ENCODE data around the gene DYRK1A. TPM values are rescaled to one million over a fixed set of nuclear protein-coding genes. Genes with fewer than 3 reads are reported as not detected.

The DYRK1A gene
- total RNA-seq, 1 donor = 316 TPM

DNA sequence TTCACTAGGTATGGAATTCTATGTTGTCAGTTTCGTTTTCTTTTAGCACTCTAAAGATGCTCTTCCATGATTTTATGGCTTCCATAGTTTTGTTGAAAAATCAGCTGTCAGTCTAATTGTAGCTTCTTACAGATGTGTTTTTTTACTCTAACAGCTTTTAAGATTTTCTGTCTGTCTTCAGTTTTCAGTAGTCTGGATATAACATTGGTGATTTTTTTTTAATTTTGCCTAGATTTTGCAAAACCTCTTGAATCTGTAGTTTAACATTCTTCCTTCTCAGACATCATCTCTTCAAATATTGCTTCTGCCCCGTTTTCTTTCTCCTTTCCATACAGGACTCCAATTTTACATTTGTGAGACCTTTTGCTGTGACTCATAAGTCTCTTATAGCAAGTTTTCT lies 17.9 kb upstream of the DYRK1A start:
- peaks cover 35% of the 10 kb centered on the region for H3K9me3 ChIP-seq (ENCODE audit: low read depth, low read length)
- no peak overlapping the region for H3K4me3 ChIP-seq (ENCODE audit: low read length)
- peaks cover 5% of the 10 kb centered on the region for H3K27me3 ChIP-seq (ENCODE audit: insufficient read depth, low read length)
- H3K4me1 ChIP-seq (ENCODE audit: insufficient read depth, low read length) = no peaks in the 10 kb centered on the region

DNA sequence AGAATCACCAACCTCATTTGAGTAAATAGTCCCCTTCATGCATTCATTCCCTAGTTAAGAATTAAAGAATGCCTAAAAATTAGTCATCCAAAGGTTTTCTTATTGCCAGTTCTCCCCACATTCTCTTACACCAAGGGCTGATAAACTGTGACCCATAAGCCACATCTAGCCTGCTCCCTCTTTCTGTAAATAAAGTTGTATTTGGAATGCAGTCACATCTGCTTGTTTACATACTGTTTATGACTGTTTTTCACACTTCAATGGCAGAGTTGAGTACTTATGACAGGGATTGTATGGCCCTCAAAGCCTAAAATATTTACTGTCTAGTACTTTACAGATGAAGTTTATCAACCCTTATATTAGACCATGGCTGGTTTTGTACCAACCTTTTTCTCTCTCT lies 16.1 kb upstream of the DYRK1A start:
- H3K9me3 ChIP-seq (ENCODE audit: low read depth, low read length) = peaks cover 35% of the 10 kb centered on the region
- H3K4me1 ChIP-seq (ENCODE audit: insufficient read depth, low read length) = no peaks in the 10 kb centered on the region
- H3K27me3 ChIP-seq (ENCODE audit: insufficient read depth, low read length) = peaks cover 5% of the 10 kb centered on the region
- no peak overlapping the region for H3K4me3 ChIP-seq (ENCODE audit: low read length)

DNA sequence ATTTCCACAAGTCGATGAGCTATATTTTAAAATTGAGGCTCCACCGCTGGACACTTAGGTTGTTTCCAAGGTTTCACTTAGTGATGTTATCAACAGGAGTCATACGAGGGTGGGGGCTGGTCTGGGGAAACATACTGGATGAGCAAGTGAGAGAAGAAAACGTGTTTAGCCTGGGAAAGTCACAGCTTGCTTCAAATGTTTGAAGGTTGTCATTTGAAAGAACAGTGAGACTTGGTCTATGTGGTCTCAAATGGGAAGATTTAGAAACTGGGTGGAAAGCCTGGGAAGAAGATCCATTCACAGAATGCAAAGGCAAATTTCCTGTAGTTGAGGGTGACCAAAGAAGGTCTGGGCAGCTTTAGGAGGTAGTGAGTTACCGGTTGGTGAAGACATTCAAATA lies 9.9 kb upstream of the DYRK1A start:
- Histone ChIP-seq H3K4me1 (ENCODE audit: insufficient read depth, low read length) (peaks cover 10% of the 10 kb centered on the region), H3K27me3 (ENCODE audit: insufficient read depth, low read length) (peaks cover 3% of the 10 kb centered on the region), H3K4me3 (ENCODE audit: low read length) (no peak overlapping the region), H3K9me3 (ENCODE audit: low read depth, low read length) (no peaks in the 10 kb centered on the region)

DNA sequence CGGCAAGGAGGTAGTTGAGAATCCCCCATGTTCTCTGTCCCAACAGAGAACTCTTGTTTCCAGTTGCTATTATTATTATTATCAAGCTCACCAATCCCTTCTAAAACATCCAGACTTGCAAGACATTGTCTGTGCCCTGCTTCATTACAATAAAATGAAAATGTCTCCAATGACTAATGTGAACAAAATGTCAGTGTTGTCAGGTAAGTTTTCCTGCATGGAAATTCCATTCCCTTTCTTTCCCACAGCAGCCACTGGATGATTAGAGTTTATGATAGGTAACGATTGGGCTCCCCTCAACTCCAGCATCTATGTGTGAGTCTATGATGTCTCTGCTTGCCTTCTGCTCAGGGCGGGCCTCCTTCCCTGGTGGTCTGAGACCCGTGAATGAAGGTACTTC lies 8.9 kb upstream of the DYRK1A start:
- Histone ChIP-seq H3K4me1 (ENCODE audit: insufficient read depth, low read length) (peaks cover 10% of the 10 kb centered on the region), H3K4me3 (ENCODE audit: low read length) (no peak overlapping the region), H3K27me3 (ENCODE audit: insufficient read depth, low read length) (peaks cover 2% of the 10 kb centered on the region), H3K9me3 (ENCODE audit: low read depth, low read length) (no peaks in the 10 kb centered on the region)

DNA sequence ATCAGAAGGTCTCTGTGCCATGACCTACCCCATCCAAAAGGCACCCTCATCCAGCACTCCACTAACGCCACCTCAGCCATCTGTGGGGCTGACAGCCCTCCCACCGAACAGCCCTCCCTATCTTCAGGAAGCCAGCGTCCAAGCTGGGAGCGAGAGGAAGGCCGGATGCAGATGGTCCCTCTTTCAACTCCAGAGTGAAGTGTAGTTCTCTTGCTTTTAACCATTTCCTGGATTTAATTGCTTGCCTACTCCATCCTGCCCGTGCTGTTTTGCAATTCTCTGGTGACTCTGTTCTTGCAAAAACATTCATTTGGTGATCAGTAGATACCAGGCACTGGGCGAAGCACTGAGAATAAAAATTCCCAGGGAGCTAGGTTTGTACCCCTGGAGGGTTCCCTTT lies 8.2 kb upstream of the DYRK1A start:
- Histone ChIP-seq H3K4me1 (ENCODE audit: insufficient read depth, low read length) (peaks cover 10% of the 10 kb centered on the region), H3K4me3 (ENCODE audit: low read length) (no peak overlapping the region), H3K9me3 (ENCODE audit: low read depth, low read length) (no peaks in the 10 kb centered on the region), H3K27me3 (ENCODE audit: insufficient read depth, low read length) (no peaks in the 10 kb centered on the region)

DNA sequence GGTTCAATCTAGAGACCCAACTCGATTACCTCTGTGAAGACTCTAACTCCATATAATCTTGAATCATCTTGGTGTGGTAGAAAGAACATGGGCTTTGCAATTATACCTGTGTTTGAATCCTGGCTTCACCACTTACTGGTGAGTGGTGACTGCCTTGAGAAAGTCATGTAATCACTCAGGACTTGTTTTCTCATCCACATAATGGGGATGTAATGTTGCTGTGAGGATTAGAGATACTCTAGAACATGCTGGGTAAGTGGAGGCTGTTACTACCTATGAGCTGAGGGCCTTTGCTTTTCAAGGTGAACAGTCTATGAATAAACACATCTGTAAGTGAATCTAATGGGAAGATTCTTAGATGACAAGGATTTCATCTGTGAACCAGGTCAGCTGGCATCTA lies 2.6 kb upstream of the DYRK1A start:
- H3K9me3 ChIP-seq (ENCODE audit: low read depth, low read length) = no peaks in the 10 kb centered on the region
- H3K27me3 ChIP-seq (ENCODE audit: insufficient read depth, low read length) = no peaks in the 10 kb centered on the region
- H3K4me3 ChIP-seq (ENCODE audit: low read length) = no peak overlapping the region
- peaks cover 20% of the 10 kb centered on the region for H3K4me1 ChIP-seq (ENCODE audit: insufficient read depth, low read length)

DNA sequence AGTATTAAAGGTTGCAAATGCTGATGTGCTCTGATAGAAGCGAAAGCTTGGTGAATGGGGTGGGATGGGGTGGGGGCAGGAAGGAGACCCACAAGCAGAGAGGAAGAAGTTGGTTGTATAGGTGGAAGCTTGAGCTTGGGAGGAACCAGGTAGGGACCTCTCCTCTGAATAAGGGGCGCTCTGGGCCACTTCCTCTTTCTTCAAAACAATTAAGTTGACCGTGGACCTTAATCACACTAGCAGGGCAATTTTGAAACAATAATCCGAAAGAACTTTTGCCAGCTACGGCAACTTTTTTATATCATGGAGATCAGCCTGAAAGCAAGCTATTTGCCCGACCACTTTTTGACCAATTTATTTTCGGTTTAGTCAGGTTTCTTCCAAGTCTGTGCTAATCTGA lies 1.9 kb upstream of the DYRK1A start:
- H3K27me3 ChIP-seq (ENCODE audit: insufficient read depth, low read length) = no peaks in the 10 kb centered on the region
- H3K4me3 ChIP-seq (ENCODE audit: low read length) = peak overlapping the region; percentile 57
- H3K4me1 ChIP-seq (ENCODE audit: insufficient read depth, low read length) = peaks cover 26% of the 10 kb centered on the region
- H3K9me3 ChIP-seq (ENCODE audit: low read depth, low read length) = no peaks in the 10 kb centered on the region

DNA sequence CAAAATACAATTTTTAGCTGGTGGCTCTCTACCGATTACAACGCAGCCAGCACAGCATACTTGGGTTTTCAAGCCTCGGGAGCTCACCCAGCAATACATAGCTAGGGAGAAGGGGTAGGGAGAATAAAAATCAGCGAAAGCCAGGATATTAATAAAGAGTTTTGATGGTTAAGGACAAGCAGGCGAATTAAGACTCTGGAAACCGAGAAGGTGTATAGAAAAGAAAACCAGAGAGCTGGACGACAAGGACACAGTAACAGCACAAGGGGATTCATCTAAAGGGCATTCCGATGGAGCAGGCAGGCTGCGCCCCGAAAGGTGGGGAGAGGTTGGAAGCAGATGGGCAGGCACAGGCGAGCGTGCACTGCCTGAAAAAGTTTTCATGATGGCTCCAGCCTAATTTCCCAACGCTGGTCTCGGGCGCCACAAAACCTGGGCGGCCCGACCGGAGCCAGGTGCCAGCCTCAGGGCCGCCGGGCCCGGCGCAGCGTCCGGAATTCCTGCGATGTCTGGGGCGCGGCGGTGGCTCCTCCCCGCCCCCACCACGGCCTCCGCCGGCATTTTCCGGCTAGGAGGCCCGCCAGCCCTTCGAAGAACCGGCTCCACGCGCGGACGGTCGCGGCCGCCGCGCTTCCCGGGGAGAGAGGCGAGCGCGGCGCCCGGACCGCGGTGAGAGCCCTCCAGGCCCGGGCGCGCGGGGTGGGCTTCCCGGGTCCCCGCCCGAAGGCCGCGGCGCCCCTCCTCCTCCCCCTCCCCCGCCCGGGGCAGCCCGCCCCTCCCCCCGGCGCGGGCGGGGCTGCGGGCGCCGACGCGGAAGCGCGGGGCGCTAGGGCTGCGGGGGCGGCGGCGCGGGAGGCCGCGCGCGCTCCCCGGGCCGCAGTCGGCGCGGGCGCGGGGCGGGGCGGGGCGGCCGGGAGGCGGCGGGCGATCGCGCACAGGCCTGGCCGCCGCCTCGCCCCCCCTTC lies 774 bp upstream of the DYRK1A start:
- H3K27me3 ChIP-seq (ENCODE audit: insufficient read depth, low read length) = no peaks in the 10 kb centered on the region
- H3K4me3 ChIP-seq (ENCODE audit: low read length) = peak overlapping the region; percentile 57
- peaks cover 33% of the 10 kb centered on the region for H3K4me1 ChIP-seq (ENCODE audit: insufficient read depth, low read length)
- no peaks in the 10 kb centered on the region for H3K9me3 ChIP-seq (ENCODE audit: low read depth, low read length)

DNA sequence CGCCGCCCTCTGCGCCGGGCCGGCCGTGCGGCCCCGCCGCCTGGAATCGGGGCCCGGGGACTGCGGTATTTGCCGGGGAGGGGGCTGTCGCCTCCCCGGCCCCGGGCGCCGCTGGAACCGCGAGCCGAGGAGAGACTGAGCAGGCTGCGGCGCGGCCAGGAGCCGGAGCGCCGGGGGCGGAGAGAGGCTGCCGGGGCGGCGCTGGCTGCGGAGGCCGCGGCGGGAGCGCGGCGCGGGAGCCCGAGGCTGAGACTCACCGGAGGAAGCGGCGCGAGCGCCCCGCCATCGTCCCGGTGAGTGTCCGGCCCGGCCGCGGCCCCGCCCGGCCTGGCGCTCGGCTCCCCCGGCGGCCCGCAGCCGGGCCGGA lies 746 bp downstream of the DYRK1A start:
- Histone ChIP-seq H3K4me1 (ENCODE audit: insufficient read depth, low read length) (peaks cover 41% of the 10 kb centered on the region), H3K4me3 (ENCODE audit: low read length) (peak overlapping the region; percentile 85), H3K27me3 (ENCODE audit: insufficient read depth, low read length) (no peaks in the 10 kb centered on the region), H3K9me3 (ENCODE audit: low read depth, low read length) (no peaks in the 10 kb centered on the region)

DNA sequence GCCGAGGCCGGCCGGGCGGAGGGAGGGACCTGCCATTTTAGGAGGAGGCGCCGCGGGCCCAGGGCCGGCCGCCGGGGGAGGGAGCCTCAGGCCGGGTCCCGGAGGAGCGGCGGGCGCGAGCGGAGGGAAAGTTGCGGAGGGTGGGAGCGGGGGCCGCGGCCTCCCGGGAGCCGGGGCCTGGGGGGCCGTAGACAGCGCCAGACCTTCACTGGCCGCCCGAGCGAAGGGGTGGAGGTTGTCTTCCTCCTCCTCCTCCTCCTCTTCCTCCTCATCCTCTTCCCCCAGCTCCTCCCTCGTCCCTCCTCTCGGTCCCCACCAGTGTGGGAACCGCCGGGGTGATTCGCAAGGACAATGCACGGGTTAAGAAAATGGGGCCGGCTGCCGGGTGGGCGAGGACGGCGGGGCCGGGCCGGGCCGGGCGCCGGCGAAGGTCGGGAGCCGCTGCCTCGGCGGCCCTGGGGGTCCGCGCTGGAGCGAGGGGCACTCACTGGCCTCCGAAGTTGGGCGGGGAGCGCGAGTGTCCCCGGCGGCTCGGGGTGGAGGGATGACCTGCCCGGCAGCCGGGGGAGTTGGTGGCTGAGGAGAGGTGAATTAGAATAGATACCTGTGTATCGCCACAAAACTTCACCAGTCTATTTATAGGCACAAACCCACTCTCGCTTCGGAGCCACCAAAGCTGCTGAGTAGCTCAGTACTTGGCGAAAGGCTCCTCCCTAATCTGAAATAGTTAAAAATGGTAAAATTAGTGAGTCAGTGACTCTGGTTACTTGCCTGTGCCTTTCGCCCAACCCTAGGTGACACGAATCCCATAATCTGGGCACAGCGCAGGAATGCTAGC lies 1.3 kb downstream of the DYRK1A start:
- Histone ChIP-seq H3K4me3 (ENCODE audit: low read length) (peak overlapping the region; percentile 85), H3K27me3 (ENCODE audit: insufficient read depth, low read length) (no peaks in the 10 kb centered on the region), H3K4me1 (ENCODE audit: insufficient read depth, low read length) (peaks cover 47% of the 10 kb centered on the region), H3K9me3 (ENCODE audit: low read depth, low read length) (no peaks in the 10 kb centered on the region)

DNA sequence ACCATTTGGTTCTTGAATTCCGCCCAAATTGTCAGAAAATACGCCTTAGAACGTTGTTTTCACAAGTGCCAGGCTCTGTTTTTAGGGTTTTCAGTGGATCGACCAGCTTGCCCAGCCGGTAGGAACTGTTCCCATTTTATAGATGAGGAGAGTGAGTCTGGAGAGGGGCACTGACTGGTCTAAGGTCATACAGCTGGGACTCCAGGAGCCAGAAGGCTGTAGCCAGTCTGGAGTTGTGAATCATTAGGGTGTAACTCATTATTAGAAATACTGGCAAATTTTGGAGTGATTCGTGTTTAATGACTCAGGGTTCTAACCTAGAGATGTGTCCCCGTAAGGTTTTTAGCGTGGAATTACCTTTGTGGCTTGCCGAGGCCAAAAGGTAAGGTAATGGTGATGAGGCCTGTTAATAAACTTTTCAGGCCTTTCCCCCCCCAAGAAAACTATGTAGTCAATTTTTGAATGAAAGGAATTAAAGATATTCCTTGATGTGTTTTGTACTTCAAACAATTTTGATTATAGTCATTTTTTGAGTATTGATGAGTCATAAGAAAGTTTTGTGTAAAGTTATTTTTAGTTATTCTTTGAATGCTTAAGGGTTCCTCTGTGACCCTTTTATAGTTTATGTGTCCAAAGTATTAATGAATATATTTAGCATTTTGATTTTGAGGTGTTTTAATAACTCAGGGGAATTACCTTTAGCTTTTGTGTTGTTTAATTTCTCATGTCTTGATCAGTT lies 2.1 kb downstream of the DYRK1A start:
- Histone ChIP-seq H3K9me3 (ENCODE audit: low read depth, low read length) (no peaks in the 10 kb centered on the region), H3K4me1 (ENCODE audit: insufficient read depth, low read length) (peaks cover 54% of the 10 kb centered on the region), H3K27me3 (ENCODE audit: insufficient read depth, low read length) (no peaks in the 10 kb centered on the region), H3K4me3 (ENCODE audit: low read length) (peak overlapping the region; percentile 85)

DNA sequence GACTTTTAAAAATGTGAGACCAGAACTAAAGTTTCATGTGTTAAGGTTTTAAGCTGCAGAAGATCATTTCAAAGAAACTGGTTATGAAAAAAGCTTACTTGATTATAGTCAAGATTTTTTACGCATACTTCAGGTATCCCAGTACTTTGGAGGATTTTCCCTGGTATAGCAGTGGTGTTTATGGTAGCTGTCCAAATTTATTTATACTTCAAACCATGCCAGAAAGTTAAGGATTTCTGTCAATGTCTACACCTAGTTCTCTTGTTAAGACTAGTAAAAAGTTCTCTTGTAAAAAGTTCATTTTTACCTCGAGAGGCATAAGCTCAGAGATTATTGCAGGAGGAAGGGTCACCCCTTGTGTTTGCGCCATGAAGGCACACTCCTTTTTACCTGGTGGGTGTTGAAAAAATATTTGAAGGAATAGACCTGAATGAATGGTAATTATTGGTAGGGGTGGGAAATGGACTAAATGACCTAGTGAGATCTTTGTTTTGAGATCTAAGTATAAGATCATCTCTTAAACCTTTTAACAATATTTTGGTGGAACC lies 2.8 kb downstream of the DYRK1A start:
- no peaks in the 10 kb centered on the region for H3K27me3 ChIP-seq (ENCODE audit: insufficient read depth, low read length)
- no peak overlapping the region for H3K4me3 ChIP-seq (ENCODE audit: low read length)
- peaks cover 58% of the 10 kb centered on the region for H3K4me1 ChIP-seq (ENCODE audit: insufficient read depth, low read length)
- H3K9me3 ChIP-seq (ENCODE audit: low read depth, low read length) = no peaks in the 10 kb centered on the region

DNA sequence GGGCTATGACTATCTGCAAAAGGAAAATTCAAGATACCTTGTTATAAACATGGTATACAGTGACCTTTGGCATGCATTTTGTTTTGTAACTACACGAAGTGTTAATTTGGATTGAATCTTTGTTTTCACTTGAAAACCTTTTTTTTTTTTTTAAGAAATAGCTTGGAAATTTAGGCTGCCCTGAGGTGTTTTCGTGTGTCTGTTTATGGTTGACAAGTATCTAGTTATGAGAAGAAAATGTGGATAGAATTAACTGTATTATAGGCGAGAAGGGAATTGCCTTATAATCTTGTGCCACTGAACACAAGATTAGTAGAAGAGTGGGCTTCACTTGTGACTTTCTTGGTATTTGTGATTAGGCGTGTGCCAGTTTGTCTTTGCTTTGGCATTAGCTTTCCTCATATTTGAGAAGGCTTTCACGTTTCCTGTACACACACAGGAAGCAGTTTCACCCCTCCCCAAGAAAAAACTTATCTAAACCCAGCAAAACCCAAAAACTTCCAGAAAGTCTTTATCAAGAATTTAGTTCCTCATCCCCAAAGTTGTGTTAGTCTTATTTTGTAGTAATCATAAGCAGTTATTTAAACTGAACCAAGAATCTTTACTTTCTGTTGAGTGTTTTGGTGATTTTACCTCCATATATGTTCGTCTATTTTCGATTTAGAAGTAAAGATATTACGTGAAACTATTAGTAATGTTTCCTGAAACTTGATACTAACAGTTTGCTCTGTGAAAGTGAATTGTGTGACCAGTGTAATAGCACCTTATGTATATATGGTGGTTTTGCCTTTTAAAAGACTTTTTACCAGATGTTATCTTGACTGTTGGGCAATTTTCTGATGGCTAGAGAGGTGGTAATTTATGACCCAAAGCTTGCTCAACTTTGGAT lies 3.8 kb downstream of the DYRK1A start:
- Histone ChIP-seq H3K4me1 (ENCODE audit: insufficient read depth, low read length) (peaks cover 56% of the 10 kb centered on the region), H3K9me3 (ENCODE audit: low read depth, low read length) (no peaks in the 10 kb centered on the region), H3K4me3 (ENCODE audit: low read length) (no peak overlapping the region), H3K27me3 (ENCODE audit: insufficient read depth, low read length) (no peaks in the 10 kb centered on the region)

DNA sequence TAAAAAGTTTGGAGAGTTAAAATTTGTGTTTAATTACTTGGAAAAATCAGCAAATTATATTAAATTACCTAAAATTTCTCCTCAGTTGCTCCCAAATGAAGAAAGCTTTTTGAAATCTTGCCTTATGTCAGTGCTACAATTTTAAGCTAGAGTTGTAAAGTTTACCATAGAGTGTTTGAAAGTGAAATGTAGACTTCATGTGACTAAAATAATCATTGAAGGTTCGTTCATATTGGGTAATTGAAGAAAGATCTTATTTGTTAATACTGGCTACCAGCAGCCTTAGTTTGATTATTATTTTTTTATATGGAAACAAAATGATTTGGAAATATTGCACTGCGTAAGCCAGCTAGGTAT lies 4.4 kb downstream of the DYRK1A start:
- Histone ChIP-seq H3K4me3 (ENCODE audit: low read length) (no peak overlapping the region), H3K27me3 (ENCODE audit: insufficient read depth, low read length) (no peaks in the 10 kb centered on the region), H3K4me1 (ENCODE audit: insufficient read depth, low read length) (peaks cover 59% of the 10 kb centered on the region)

More for the DNA sequence above, 4.4 kb downstream of the DYRK1A start:
- no peaks in the 10 kb centered on the region for H3K9me3 ChIP-seq (ENCODE audit: low read depth, low read length)
